IMR-90 (cell line): ENCODE measurements around the gene ARL5C. TPM values are rescaled to one million over a fixed set of nuclear protein-coding genes. Genes with fewer than 3 reads are reported as not detected.

ENCODE experiments used
- ATAC-seq: fragments of 200-7000 bp; cut with Tn5 transposase; 2 replicates; pipeline ENCODE4 v1.9.1; 2020; ENCODE audit warnings: low read depth, mild to moderate bottlenecking, moderate library complexity
- BruUV-seq: library from RNA; stranded (reverse); fragments of 400-500 nt; replicated peaks from 2 replicates; lab custom pipeline; 2021; lab: Mats Ljungman, UMichigan
- CTCF ChIA-PET: fragments of 300-600 bp; formaldehyde crosslinking; extraction: SDS; loops from one replicate; lab custom pipeline; 2021; ENCODE audit warnings: antibody characterized with exemption; lab: Yijun Ruan, JAX
- POLR2A ChIA-PET: fragments of 300-600 bp; sonication (Branson Sonifier 250); formaldehyde crosslinking; loops from one replicate; lab custom pipeline; 2022; ENCODE audit warnings: antibody characterized with exemption; ENCODE audit not compliant: unreplicated experiment; lab: Charles Lee
- DNase-seq: peaks from one replicate; pipeline ENCODE4 v3.0.0; 2013
- H2AFZ ChIP-seq: replicated peaks from 2 replicates; pipeline ENCODE3; 2013; ENCODE audit warnings: low read length, mild to moderate bottlenecking; ENCODE audit not compliant: poor library complexity
- H2AK5ac ChIP-seq: 2 replicates; pipeline ENCODE4 v1.6.1; 2013; ENCODE audit warnings: low read depth, low read length, inconsistent platforms
- H2AK9ac ChIP-seq: replicated peaks from 2 replicates; pipeline ENCODE3; 2013; ENCODE audit warnings: mild to moderate bottlenecking, low read depth, low read length, moderate library complexity; ENCODE audit not compliant: poor library complexity
- H2BK120ac ChIP-seq: 2 replicates; pipeline ENCODE4 v1.6.1; 2013; ENCODE audit warnings: low read depth, low read length, inconsistent platforms
- H2BK15ac ChIP-seq: 3 replicates; pipeline ENCODE4 v1.6.1; 2013; ENCODE audit warnings: low read depth, low read length, inconsistent platforms
- H2BK20ac ChIP-seq: 2 replicates; pipeline ENCODE4 v1.6.1; 2013; ENCODE audit warnings: low read depth, mild to moderate bottlenecking, inconsistent platforms, low read length, moderate library complexity
- H2BK5ac ChIP-seq: 2 replicates; pipeline ENCODE4 v1.6.1; 2013; ENCODE audit warnings: mild to moderate bottlenecking, low read depth, low read length, inconsistent platforms; ENCODE audit not compliant: poor library complexity, severe bottlenecking
- H3K14ac ChIP-seq: replicated peaks from 2 replicates; pipeline ENCODE4 v1.6.1; 2013; ENCODE audit warnings: low read depth, low read length, inconsistent platforms
- H3K18ac ChIP-seq: 2 replicates; pipeline ENCODE4 v1.6.1; 2013; ENCODE audit warnings: low read depth, low read length, control low read depth
- H3K23ac ChIP-seq: 2 replicates; pipeline ENCODE4 v1.6.1; 2013; ENCODE audit warnings: low read depth, low read length, inconsistent platforms
- H3K27ac ChIP-seq: 2 replicates; pipeline ENCODE4 v1.5.1; 2013; ENCODE audit warnings: mild to moderate bottlenecking, control low read depth, low read length; ENCODE audit not compliant: insufficient read depth
- H3K27me3 ChIP-seq: 2 replicates; pipeline ENCODE4 v1.6.1; 2013; ENCODE audit warnings: low read length; ENCODE audit not compliant: control insufficient read depth, insufficient read depth
- H3K36me3 ChIP-seq: 2 replicates; pipeline ENCODE4 v1.6.1; 2013; ENCODE audit warnings: low read length, mixed read lengths; ENCODE audit not compliant: control insufficient read depth, insufficient read depth
- H3K4ac ChIP-seq: 2 replicates; pipeline ENCODE4 v1.6.1; 2013; ENCODE audit warnings: low read depth, low read length, inconsistent platforms
- H3K4me1 ChIP-seq: 2 replicates; pipeline ENCODE4 v1.6.1; 2013; ENCODE audit warnings: low read length, mixed read lengths; ENCODE audit not compliant: control insufficient read depth, insufficient read depth
- H3K4me2 ChIP-seq: 2 replicates; pipeline ENCODE4 v1.6.1; 2013; ENCODE audit warnings: low read depth, mild to moderate bottlenecking, control low read depth, low read length, moderate library complexity
- H3K4me3 ChIP-seq: 2 replicates; pipeline ENCODE4 v1.5.1; 2013; ENCODE audit warnings: low read depth, mild to moderate bottlenecking, control low read depth, low read length, moderate library complexity; ENCODE audit not compliant: insufficient read depth
- H3K56ac ChIP-seq: 2 replicates; pipeline ENCODE4 v1.6.1; 2013; ENCODE audit warnings: low read length, inconsistent platforms; ENCODE audit not compliant: insufficient read depth; ENCODE audit errors: extremely low read depth
- H3K79me1 ChIP-seq, 2 experiments: 2 replicates each; pipeline ENCODE4 v1.6.1; 2013; ENCODE audit warnings: low read length in 2 of 2, inconsistent platforms in 1 of 2, low read depth in 1 of 2
- H3K9ac ChIP-seq: 2 replicates; pipeline ENCODE4 v1.6.1; 2013; ENCODE audit warnings: low read depth, low read length, control low read depth
- H3K9me1 ChIP-seq: 2 replicates; pipeline ENCODE4 v1.6.1; 2013; ENCODE audit warnings: low read length, inconsistent platforms; ENCODE audit not compliant: insufficient read depth
- H3K9me3 ChIP-seq: 2 replicates; pipeline ENCODE4 v1.6.1; 2013; ENCODE audit warnings: low read length; ENCODE audit not compliant: control insufficient read depth, insufficient read depth
- H4K20me1 ChIP-seq: 2 replicates; pipeline ENCODE4 v1.6.1; 2013; ENCODE audit warnings: low read length, inconsistent platforms; ENCODE audit not compliant: insufficient read depth
- H4K5ac ChIP-seq: 2 replicates; pipeline ENCODE4 v1.6.1; 2013; ENCODE audit warnings: mild to moderate bottlenecking, low read depth, low read length, control low read depth
- H4K8ac ChIP-seq, 2 experiments: 2 replicates each; pipeline ENCODE4 v1.6.1; 2013; ENCODE audit warnings: low read depth in 2 of 2, low read length in 2 of 2, control low read depth in 1 of 2, inconsistent platforms in 1 of 2
- H4K91ac ChIP-seq: 2 replicates; pipeline ENCODE4 v1.6.1; 2013; ENCODE audit warnings: low read depth, low read length, inconsistent platforms; ENCODE audit not compliant: insufficient read depth
- BHLHE40 ChIP-seq: fragments of 150-350 bp; IDR thresholded peaks from 2 replicates; pipeline ENCODE4 v1.6.1; 2016; ENCODE audit warnings: mild to moderate bottlenecking, low read depth, low read length
- CEBPB ChIP-seq: IDR thresholded peaks from 2 replicates; pipeline ENCODE4 v1.6.1; 2012; ENCODE audit warnings: low read depth, low read length, improper control_type of control experiment
- CHD1 ChIP-seq: IDR thresholded peaks from 2 replicates; pipeline ENCODE4 v1.6.1; 2012; ENCODE audit warnings: low read depth, low read length, improper control_type of control experiment
- FOS ChIP-seq: fragments of 150-350 bp; IDR thresholded peaks from 2 replicates; pipeline ENCODE4 v1.6.1; 2016; ENCODE audit warnings: low read depth, low read length
- MAFK ChIP-seq: IDR thresholded peaks from 2 replicates; pipeline ENCODE4 v1.6.1; 2012; ENCODE audit warnings: low read depth, low read length, improper control_type of control experiment
- MAZ ChIP-seq: IDR thresholded peaks from 2 replicates; pipeline ENCODE4 v1.6.1; 2012; ENCODE audit warnings: low read depth, mild to moderate bottlenecking, low read length, improper control_type of control experiment, moderate library complexity, borderline replicate concordance
- MXI1 ChIP-seq: IDR thresholded peaks from 2 replicates; pipeline ENCODE4 v1.6.1; 2012; ENCODE audit warnings: low read depth, mild to moderate bottlenecking, low read length, moderate library complexity, borderline replicate concordance
- NFE2L2 ChIP-seq: fragments of 150-350 bp; IDR thresholded peaks from 2 replicates; pipeline ENCODE4 v1.6.1; 2016; ENCODE audit warnings: low read depth, mild to moderate bottlenecking, low read length
- POLR2A ChIP-seq: IDR thresholded peaks from 2 replicates; pipeline ENCODE4 v1.6.1; 2012; ENCODE audit warnings: mild to moderate bottlenecking, low read depth, low read length
- RAD21 ChIP-seq: IDR thresholded peaks from 2 replicates; pipeline ENCODE4 v1.6.1; 2012; ENCODE audit warnings: low read length, improper control_type of control experiment
- RCOR1 ChIP-seq: IDR thresholded peaks from 2 replicates; pipeline ENCODE4 v1.6.1; 2012; ENCODE audit warnings: mild to moderate bottlenecking, low read length, improper control_type of control experiment; ENCODE audit not compliant: insufficient replicate concordance
- SMC3 ChIP-seq: fragments of 150-350 bp; IDR thresholded peaks from 2 replicates; pipeline ENCODE4 v1.6.1; 2016; ENCODE audit warnings: low read depth, mild to moderate bottlenecking, antibody characterized with exemption, low read length, moderate library complexity
- WGBS, 2 experiments: methylation state at CpG; one replicate each; pipeline versions ENCODE4 v1.1.5 to v1.1.7; 2013; ENCODE audit warnings: missing lambda C conversion rate in 2 of 2; ENCODE audit not compliant: insufficient read length in 1 of 2; ENCODE audit errors: extremely low coverage in 2 of 2; 5-methylcytosine and 5-hydroxymethylcytosine counted together
- dilution Hi-C: fragments of 300-500 bp; cut with HindIII; formaldehyde crosslinking; loops from one replicate; pipeline ENCODE4 v1.14.3; 2018; ENCODE audit warnings: low sequenced_read_pairs; ENCODE audit not compliant: unreplicated experiment
- in situ Hi-C: fragments of 300-500 bp; cut with MboI; formaldehyde crosslinking; loops from 3 replicates; pipeline ENCODE4 v1.14.3; 2019; ENCODE audit warnings: low sequenced_read_pairs, inconsistent platforms, mixed read lengths
- intact Hi-C: fragments of 100-400 bp; cut with micrococcal nuclease; formaldehyde crosslinking; loops from 2 replicates; pipeline ENCODE4 v1.10.0; 2022
- polyA plus RNA-seq, 3 experiments: library from polyadenylated mRNA; depleted of rRNA; stranded (reverse); fragments of >200 nt; gene quantifications; 2 replicates each; pipeline ENCODE4 v1.2.3, GENCODE V29; 2012; ENCODE audit warnings: low replicate concordance in 1 of 3
- total RNA-seq: library from RNA; depleted of rRNA; stranded (reverse); fragments of >200 nt; gene quantifications from 2 replicates; pipeline ENCODE4 v1.2.3, GENCODE V29; 2012
- TF ChIP-seq, protein P1 (sequence below): fragments of 150-350 bp; IDR thresholded peaks from 2 replicates; pipeline ENCODE4 v1.6.1; 2016; ENCODE audit warnings: low read depth, mild to moderate bottlenecking, low read length, moderate library complexity, borderline replicate concordance
- TF ChIP-seq, protein P2 (sequence below): fragments of 150-350 bp; IDR thresholded peaks from 2 replicates; pipeline ENCODE4 v1.6.1; 2017; ENCODE audit warnings: mild to moderate bottlenecking, antibody characterized with exemption, low read length, low read depth
- TF ChIP-seq, protein P3 (sequence below): conservative IDR thresholded peaks from 2 replicates; pipeline ENCODE4 v1.5.1; 2012; ENCODE audit warnings: mild to moderate bottlenecking, low read depth, low read length, improper control_type of control experiment

ARL5C gene
- total and polyA plus RNA-seq, 2 of the 4 experiments (the other 2 are of a cell fraction), result not detected

DNA sequence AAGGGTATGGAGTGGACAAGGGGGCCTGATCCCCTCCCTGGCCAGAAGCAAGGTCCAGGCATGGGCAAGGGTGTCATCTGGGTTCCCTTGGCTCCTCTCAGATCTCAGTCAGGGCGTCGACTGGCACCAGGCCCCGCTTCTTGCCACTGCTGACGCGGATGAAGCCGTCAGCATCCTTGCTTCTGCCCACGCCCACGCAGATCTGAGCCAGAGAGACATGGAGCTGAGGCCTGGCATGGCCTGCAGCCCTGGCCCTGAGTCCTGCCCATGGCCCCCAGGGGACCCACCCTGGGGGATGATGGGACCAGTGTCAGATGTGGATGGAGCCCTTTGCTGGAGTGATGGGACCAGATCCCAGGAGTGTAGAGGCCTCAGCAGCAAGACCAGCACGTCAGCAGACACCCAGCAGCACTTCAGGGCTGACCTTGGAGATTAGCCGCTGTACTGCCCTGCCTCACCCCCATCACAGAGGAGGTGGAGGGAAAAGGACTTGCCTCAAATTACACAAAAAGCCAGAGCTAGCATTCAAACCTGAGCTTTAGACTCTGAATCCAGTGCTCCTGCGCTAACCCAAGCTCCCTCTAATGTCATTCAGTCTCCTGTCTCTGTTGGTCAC is 46.3 kb upstream of the ARL5C start:
- H3K27ac ChIP-seq, result no peak overlapping the region
- no peak overlapping the region for H3K18ac ChIP-seq
- BruUV-seq, result no TSS peak
- H3K4me3 ChIP-seq, result no peak overlapping the region
- H2BK20ac ChIP-seq, result no peak overlapping the region
- intact Hi-C loops, result no loop called here
- H3K4ac ChIP-seq, result no peak overlapping the region
- no peak overlapping the region for H3K56ac ChIP-seq
- in situ Hi-C loops, result no loop called here
- H2BK5ac ChIP-seq, result no peak overlapping the region
- no peak for DNase-seq
- no peak overlapping the region for H2AFZ ChIP-seq
- no peak overlapping the region for H2BK15ac ChIP-seq
- H3K9me1 ChIP-seq, result peaks cover 12% of the 10 kb centered on the region
- H2AK9ac ChIP-seq, result peak overlapping the region; percentile 82
- POLR2A ChIA-PET, result no interaction called here
- no peak overlapping the region for H3K23ac ChIP-seq
- no peak overlapping the region; the same call in 1 of the 2 replicates for H2AK5ac ChIP-seq
- ATAC-seq, result no peak
- H2BK120ac ChIP-seq, result no peak overlapping the region
- H3K9ac ChIP-seq, result no peak overlapping the region
- no peak overlapping the region for H3K14ac ChIP-seq
- 91% methylated on average over 7 of the region's 11 CpGs; no CpG with 5 or more reads in 1 of the 2 experiments for WGBS, 2 experiments
- peaks cover 16% of the 10 kb centered on the region for H3K4me1 ChIP-seq
- dilution Hi-C loops, result no loop called here
- H3K36me3 ChIP-seq, result no peaks in the 10 kb centered on the region
- no peak overlapping the region for H3K4me2 ChIP-seq
- TF ChIP-seq CEBPB, result no peak
- no peak for TF ChIP-seq CHD1
- no peak for TF ChIP-seq NFE2L2
- TF ChIP-seq SMC3, result no peak
- TF ChIP-seq RAD21, result no peak
- no peak for TF ChIP-seq MAZ
- TF ChIP-seq FOS, result no peak
- TF ChIP-seq MXI1, result no peak
- TF ChIP-seq MAFK, result no peak
- TF ChIP-seq BHLHE40, result no peak
- no peak for TF ChIP-seq POLR2A
- no peak for TF ChIP-seq RCOR1
- TF ChIP-seq, protein P1, sequence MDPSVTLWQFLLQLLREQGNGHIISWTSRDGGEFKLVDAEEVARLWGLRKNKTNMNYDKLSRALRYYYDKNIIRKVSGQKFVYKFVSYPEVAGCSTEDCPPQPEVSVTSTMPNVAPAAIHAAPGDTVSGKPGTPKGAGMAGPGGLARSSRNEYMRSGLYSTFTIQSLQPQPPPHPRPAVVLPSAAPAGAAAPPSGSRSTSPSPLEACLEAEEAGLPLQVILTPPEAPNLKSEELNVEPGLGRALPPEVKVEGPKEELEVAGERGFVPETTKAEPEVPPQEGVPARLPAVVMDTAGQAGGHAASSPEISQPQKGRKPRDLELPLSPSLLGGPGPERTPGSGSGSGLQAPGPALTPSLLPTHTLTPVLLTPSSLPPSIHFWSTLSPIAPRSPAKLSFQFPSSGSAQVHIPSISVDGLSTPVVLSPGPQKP, result no peak
- TF ChIP-seq, protein P2, sequence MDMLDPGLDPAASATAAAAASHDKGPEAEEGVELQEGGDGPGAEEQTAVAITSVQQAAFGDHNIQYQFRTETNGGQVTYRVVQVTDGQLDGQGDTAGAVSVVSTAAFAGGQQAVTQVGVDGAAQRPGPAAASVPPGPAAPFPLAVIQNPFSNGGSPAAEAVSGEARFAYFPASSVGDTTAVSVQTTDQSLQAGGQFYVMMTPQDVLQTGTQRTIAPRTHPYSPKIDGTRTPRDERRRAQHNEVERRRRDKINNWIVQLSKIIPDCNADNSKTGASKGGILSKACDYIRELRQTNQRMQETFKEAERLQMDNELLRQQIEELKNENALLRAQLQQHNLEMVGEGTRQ, result no peak
- TF ChIP-seq, protein P3, sequence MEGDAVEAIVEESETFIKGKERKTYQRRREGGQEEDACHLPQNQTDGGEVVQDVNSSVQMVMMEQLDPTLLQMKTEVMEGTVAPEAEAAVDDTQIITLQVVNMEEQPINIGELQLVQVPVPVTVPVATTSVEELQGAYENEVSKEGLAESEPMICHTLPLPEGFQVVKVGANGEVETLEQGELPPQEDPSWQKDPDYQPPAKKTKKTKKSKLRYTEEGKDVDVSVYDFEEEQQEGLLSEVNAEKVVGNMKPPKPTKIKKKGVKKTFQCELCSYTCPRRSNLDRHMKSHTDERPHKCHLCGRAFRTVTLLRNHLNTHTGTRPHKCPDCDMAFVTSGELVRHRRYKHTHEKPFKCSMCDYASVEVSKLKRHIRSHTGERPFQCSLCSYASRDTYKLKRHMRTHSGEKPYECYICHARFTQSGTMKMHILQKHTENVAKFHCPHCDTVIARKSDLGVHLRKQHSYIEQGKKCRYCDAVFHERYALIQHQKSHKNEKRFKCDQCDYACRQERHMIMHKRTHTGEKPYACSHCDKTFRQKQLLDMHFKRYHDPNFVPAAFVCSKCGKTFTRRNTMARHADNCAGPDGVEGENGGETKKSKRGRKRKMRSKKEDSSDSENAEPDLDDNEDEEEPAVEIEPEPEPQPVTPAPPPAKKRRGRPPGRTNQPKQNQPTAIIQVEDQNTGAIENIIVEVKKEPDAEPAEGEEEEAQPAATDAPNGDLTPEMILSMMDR, result no peak
- no peak overlapping the region for H4K5ac ChIP-seq
- no peaks in the 10 kb centered on the region for H3K79me1 ChIP-seq
- H4K8ac ChIP-seq, result no peak overlapping the region
- H4K20me1 ChIP-seq, result no peaks in the 10 kb centered on the region
- no peak overlapping the region for H4K91ac ChIP-seq
- peaks cover 21% of the 10 kb centered on the region for H3K27me3 ChIP-seq
- CTCF ChIA-PET, result no interaction called here
- no peaks in the 10 kb centered on the region for H3K9me3 ChIP-seq
